Activated naive CD4-positive, alpha-beta T cell treated with anti-CD3 and anti-CD28 coated beads for 36 hours (primary cell): ENCODE measurements around the gene RFPL3. TPM values are rescaled to one million over a fixed set of nuclear protein-coding genes. Genes with fewer than 3 reads are reported as not detected.
A peak's percentile ranks its signal among the peaks of the same experiment; 100 is the strongest.
"Not testable (repeated sequence)": the region's sequence is repeated elsewhere in the genome, so short reads cannot be mapped to it uniquely, and the experiment has no call there.

Source experiments
- CTCF ChIA-PET: fragments of 350-600 bp; sonication (Branson Sonifier 250); formaldehyde crosslinking; loops from one replicate; lab custom pipeline; 2021; ENCODE audit warnings: antibody characterized with exemption; lab: Charles Lee
- DNase-seq: peaks from one replicate; pipeline ENCODE4 v3.0.0-alpha.2; 2020
- H3K27ac Mint-ChIP-seq: one replicate; pipeline ENCODE4 v1.8.0; 2021; ENCODE audit warnings: mild to moderate bottlenecking, mixed read lengths
- H3K27me3 Mint-ChIP-seq: one replicate; pipeline ENCODE4 v1.8.0; 2021; ENCODE audit warnings: low read depth, mixed read lengths
- H3K36me3 Mint-ChIP-seq: one replicate; pipeline ENCODE4 v1.8.0; 2021; ENCODE audit warnings: low read depth, mixed read lengths
- H3K4me1 Mint-ChIP-seq: one replicate; pipeline ENCODE4 v1.8.0; 2021; ENCODE audit warnings: low read depth, mixed read lengths
- H3K4me3 Mint-ChIP-seq: one replicate; pipeline ENCODE4 v1.8.0; 2021; ENCODE audit warnings: mild to moderate bottlenecking, moderate library complexity, mixed read lengths
- H3K9me3 Mint-ChIP-seq: one replicate; pipeline ENCODE4 v1.8.0; 2021; ENCODE audit warnings: mixed read lengths
- intact Hi-C: fragments of 100-400 bp; cut with micrococcal nuclease; formaldehyde crosslinking; loops from one replicate; pipeline ENCODE4 v1.15.1; 2023
- total RNA-seq, 2 experiments: library from RNA; stranded (reverse); gene quantifications; one replicate each; pipeline ENCODE4 v1.2.3, GENCODE V29; 2021

The RFPL3 gene
- total RNA-seq, 2 experiments from 2014 or later, result not detected

GRCh38 chr22:32343941-32344340, 13.7 kb upstream of the RFPL3 start:
- H3K4me3 Mint-ChIP-seq, result no peak overlapping the region
- peaks cover 24% of the 10 kb centered on the region for H3K27me3 Mint-ChIP-seq
- intact Hi-C loops, result no loop called here
- no peaks in the 10 kb centered on the region for H3K36me3 Mint-ChIP-seq
- no peaks in the 10 kb centered on the region for H3K9me3 Mint-ChIP-seq
- CTCF ChIA-PET, result no interaction called here
- H3K4me1 Mint-ChIP-seq, result no peaks in the 10 kb centered on the region
- DNase-seq, result no peak
- H3K27ac Mint-ChIP-seq, result no peak overlapping the region

DNA sequence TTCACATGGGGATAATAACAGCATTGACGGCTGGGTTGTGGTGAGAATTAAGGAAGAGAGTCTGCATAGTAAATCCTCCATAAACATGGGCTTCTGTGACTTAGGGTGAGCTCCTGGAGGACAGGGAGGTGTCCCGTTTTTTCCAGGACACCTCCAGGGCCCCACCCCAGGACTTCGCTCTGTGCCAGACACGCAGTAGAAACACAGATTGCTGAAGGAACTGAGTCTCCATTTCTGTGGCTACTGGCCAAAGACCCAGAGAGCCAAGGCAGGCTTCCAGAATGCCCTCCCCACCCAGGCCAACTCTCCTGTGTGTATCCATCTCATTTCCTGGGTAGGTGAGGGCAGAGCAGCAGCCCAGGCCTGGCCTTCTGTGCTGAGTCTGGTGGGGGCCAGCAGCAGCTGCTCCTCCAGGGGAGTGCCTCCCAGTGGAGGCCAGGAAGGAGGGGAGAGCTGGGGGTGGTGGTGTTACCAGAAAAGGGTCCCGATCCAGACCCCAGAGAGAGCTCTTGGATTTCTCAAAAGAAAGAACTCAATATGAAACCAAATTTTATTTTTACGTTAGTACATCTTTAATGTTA, 9.5 kb upstream of the RFPL3 start:
- no peaks in the 10 kb centered on the region for H3K36me3 Mint-ChIP-seq

DNA sequence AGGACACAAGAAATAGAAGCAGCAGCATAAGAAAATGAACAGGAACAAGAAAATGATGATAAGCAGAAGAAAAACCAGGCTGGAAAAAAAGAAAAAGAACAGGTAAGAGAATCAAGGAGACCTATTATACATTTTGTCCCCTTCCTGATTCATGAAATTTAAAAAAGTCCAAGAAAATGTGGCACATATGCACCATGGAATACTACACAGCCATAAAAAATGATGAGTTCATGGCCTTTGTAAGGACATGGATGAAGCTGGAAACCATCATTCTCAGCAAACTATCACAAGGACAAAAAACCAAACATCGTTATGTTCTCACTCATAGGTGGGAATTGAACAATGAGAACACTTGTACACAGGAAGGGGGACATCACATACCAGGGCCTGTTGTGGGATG, 5.8 kb upstream of the RFPL3 start:
- H3K27me3 Mint-ChIP-seq, intact Hi-C loops, H3K36me3 Mint-ChIP-seq, H3K4me1 Mint-ChIP-seq, H3K4me3 Mint-ChIP-seq, H3K9me3 Mint-ChIP-seq, CTCF ChIA-PET, DNase-seq, H3K27ac Mint-ChIP-seq: not testable (repeated sequence)

More for the DNA sequence above, 9.5 kb upstream of the RFPL3 start:
- no peak overlapping the region for H3K4me3 Mint-ChIP-seq
- H3K9me3 Mint-ChIP-seq, result no peaks in the 10 kb centered on the region
- H3K27me3 Mint-ChIP-seq, result peaks cover 6% of the 10 kb centered on the region
- no peaks in the 10 kb centered on the region for H3K4me1 Mint-ChIP-seq
- no peak for DNase-seq
- intact Hi-C loops, result no loop called here
- CTCF ChIA-PET, result interaction anchor here (0.6 kb wide), 1 partner anchor 127 kb away, joined by 3 read pairs; no protein-coding TSS in a partner anchor
- no peak overlapping the region for H3K27ac Mint-ChIP-seq

DNA sequence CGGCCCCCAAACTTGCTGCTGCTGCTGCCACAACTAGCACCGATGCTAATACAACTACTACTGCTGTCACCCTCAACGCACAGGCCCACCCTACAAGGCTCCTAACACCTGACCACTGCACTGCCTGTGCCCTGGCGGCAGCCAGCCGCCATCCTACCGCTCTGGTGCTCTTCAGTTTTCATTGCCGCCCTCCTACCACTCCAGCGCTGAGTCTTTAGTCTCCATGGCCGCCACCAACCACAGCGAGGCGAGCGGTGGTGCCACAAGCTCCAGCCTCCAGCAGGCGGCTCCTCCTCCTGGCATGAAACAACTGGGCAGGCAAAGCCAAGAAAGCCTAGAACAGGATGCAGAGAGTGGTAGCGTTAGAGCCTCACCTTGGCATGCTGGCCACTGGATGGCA, 5.0 kb upstream of the RFPL3 start:
- no peak for DNase-seq
- Mint-ChIP-seq H3K9me3 (no peaks in the 10 kb centered on the region), H3K27me3 (no peaks in the 10 kb centered on the region), H3K36me3 (no peaks in the 10 kb centered on the region), H3K4me3 (no peak overlapping the region), H3K27ac (no peak overlapping the region), H3K4me1 (no peaks in the 10 kb centered on the region)
- CTCF ChIA-PET, result no interaction called here
- intact Hi-C loops, result no loop called here

GRCh38 chr22:32353292-32353691, 4.4 kb upstream of the RFPL3 start:
- DNase-seq, result no peak
- Mint-ChIP-seq H3K27ac (no peak overlapping the region), H3K4me1 (no peaks in the 10 kb centered on the region), H3K27me3 (no peaks in the 10 kb centered on the region), H3K36me3 (no peaks in the 10 kb centered on the region), H3K9me3 (no peaks in the 10 kb centered on the region), H3K4me3 (no peak overlapping the region)
- CTCF ChIA-PET, result no interaction called here
- intact Hi-C loops, result no loop called here

GRCh38 chr22:32353840-32354239, 3.8 kb upstream of the RFPL3 start:
- Mint-ChIP-seq H3K4me1 (no peaks in the 10 kb centered on the region), H3K9me3 (no peaks in the 10 kb centered on the region), H3K36me3 (no peaks in the 10 kb centered on the region), H3K27me3 (no peaks in the 10 kb centered on the region), H3K4me3 (no peak overlapping the region), H3K27ac (no peak overlapping the region)
- no peak for DNase-seq
- intact Hi-C loops, result no loop called here
- CTCF ChIA-PET, result no interaction called here

GRCh38 chr22:32354360-32355351, 3.0 kb upstream of the RFPL3 start:
- Mint-ChIP-seq H3K36me3 (no peaks in the 10 kb centered on the region), H3K27me3 (no peaks in the 10 kb centered on the region), H3K27ac (no peak overlapping the region), H3K9me3 (no peaks in the 10 kb centered on the region), H3K4me1 (no peaks in the 10 kb centered on the region), H3K4me3 (no peak overlapping the region)
- no peak for DNase-seq
- intact Hi-C loops, result no loop called here
- CTCF ChIA-PET, result no interaction called here

- Mint-ChIP-seq H3K4me3 (no peak overlapping the region), H3K4me1 (no peaks in the 10 kb centered on the region), H3K27ac (no peak overlapping the region), H3K27me3 (no peaks in the 10 kb centered on the region), H3K36me3 (no peaks in the 10 kb centered on the region), H3K9me3 (no peaks in the 10 kb centered on the region)
- DNase-seq, result peak; percentile 12
- intact Hi-C loops, result no loop called here
- CTCF ChIA-PET, result no interaction called here
These were observed 1.9 kb upstream of the RFPL3 start for GRCh38 chr22:32355760-32356159.

DNA sequence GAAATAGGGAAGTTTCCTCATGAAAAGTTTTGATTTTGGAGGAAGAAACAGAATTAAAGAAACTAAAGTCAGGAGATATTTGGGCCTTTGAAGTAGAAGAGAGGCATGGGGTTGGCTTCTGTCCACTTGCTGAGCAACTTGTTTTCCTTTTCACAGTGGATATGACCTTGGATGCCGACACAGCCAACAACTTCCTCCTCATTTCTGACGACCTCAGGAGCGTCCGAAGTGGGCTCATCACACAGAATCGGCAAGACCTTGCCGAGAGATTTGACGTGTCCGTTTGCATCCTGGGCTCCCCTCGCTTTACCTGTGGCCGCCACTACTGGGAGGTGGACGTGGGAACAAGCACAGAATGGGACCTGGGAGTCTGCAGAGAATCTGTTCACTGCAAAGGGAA, 2.4 kb downstream of the RFPL3 start:
- H3K4me3 Mint-ChIP-seq, H3K36me3 Mint-ChIP-seq, CTCF ChIA-PET, H3K4me1 Mint-ChIP-seq, intact Hi-C loops, H3K27me3 Mint-ChIP-seq, DNase-seq, H3K27ac Mint-ChIP-seq, H3K9me3 Mint-ChIP-seq: not testable (repeated sequence)

GRCh38 chr22:32361257-32361656, 3.6 kb downstream of the RFPL3 start:
- no peak for DNase-seq
- no peaks in the 10 kb centered on the region for H3K27me3 Mint-ChIP-seq
- H3K36me3 Mint-ChIP-seq, result peaks cover 2% of the 10 kb centered on the region
- H3K4me1 Mint-ChIP-seq, result no peaks in the 10 kb centered on the region
- H3K9me3 Mint-ChIP-seq, result no peaks in the 10 kb centered on the region
- intact Hi-C loops, result no loop called here
- H3K4me3 Mint-ChIP-seq, result no peak overlapping the region
- no peak overlapping the region for H3K27ac Mint-ChIP-seq
- CTCF ChIA-PET, result no interaction called here

GRCh38 chr22:32364210-32364609, 6.5 kb downstream of the RFPL3 start:
- Mint-ChIP-seq H3K4me3 (no peak overlapping the region), H3K9me3 (no peaks in the 10 kb centered on the region), H3K27me3 (no peaks in the 10 kb centered on the region), H3K36me3 (peaks cover 2% of the 10 kb centered on the region), H3K27ac (no peak overlapping the region), H3K4me1 (no peaks in the 10 kb centered on the region)
- CTCF ChIA-PET, result no interaction called here
- intact Hi-C loops, result no loop called here
- no peak for DNase-seq

DNA sequence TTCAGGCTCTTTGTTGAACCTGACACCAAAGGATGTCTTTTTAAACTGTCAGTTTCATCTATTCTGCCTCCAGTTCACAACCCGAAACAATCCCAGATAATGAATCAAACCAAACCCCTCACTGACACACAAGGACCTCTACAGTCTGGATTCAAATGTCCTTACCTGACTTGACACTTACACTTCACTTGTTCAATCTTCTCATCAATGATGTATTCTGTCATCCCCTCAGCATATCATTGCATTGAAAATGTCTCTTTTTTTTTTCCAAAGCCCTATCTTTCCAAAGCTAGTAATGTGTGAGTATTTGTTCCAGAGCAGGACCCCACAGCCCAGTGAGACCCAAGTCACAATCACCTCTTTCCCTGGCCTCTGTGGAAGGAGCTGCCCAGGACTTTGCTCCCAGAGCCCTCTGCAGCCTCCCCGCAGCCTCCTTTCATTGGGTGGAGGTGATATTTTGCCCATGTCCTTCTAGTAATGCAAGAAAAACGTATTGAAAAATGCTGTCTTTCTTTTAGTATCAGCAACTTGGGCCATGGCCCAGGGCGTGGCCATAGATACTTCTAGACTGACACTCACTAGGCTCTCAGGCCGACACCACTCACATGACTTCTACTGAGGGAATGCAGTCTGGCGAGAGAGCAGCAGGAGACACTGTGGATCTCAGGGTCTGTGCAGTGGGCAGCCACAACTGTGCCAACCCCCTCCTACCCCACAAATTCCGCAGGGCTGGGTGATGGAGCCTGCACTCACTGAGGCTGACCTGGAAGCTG, 18.2 kb downstream of the RFPL3 start:
- Mint-ChIP-seq H3K4me3 (no peak overlapping the region), H3K27ac (no peak overlapping the region), H3K36me3 (peaks cover 4% of the 10 kb centered on the region), H3K9me3 (no peaks in the 10 kb centered on the region), H3K27me3 (no peaks in the 10 kb centered on the region), H3K4me1 (no peaks in the 10 kb centered on the region)
- intact Hi-C loops, result no loop called here
- DNase-seq, result no peak
- CTCF ChIA-PET, result no interaction called here
